Endodermal cell (in vitro differentiated cells): Measurements from ENCODE around the gene PURA. TPM values are rescaled to one million over a fixed set of nuclear protein-coding genes. Genes with fewer than 3 reads are reported as not detected.

ENCODE experiments used
- DNase-seq: peaks from one replicate; pipeline ENCODE4 v3.0.0-alpha.2; 2017
- H3K27ac ChIP-seq: 2 replicates; pipeline ENCODE4 v1.5.1; 2013; ENCODE audit warnings: mild to moderate bottlenecking, low read depth, low read length, moderate library complexity
- H3K27me3 ChIP-seq: 2 replicates; pipeline ENCODE4 v1.6.1; 2013; ENCODE audit warnings: mild to moderate bottlenecking, low read length, moderate library complexity; ENCODE audit not compliant: insufficient read depth, control insufficient read depth, poor library complexity, severe bottlenecking
- H3K36me3 ChIP-seq: 2 replicates; pipeline ENCODE4 v1.7.0; 2013; ENCODE audit warnings: mild to moderate bottlenecking, low read length, moderate library complexity; ENCODE audit not compliant: control insufficient read depth, insufficient read depth
- H3K4me1 ChIP-seq: one replicate; pipeline ENCODE4 v1.7.0; 2013; ENCODE audit warnings: low read length; ENCODE audit not compliant: control insufficient read depth, insufficient read depth
- H3K4me3 ChIP-seq: 2 replicates; pipeline ENCODE4 v1.5.1; 2013; ENCODE audit warnings: mild to moderate bottlenecking, low read length, moderate library complexity
- H3K9ac ChIP-seq: 2 replicates; pipeline ENCODE4 v1.6.1; 2013; ENCODE audit warnings: mild to moderate bottlenecking, low read length, moderate library complexity; ENCODE audit not compliant: poor library complexity, severe bottlenecking; ENCODE audit errors: extremely low read depth
- H3K9me3 ChIP-seq: 2 replicates; pipeline ENCODE4 v1.6.1; 2013; ENCODE audit warnings: mild to moderate bottlenecking, low read length, moderate library complexity; ENCODE audit not compliant: control insufficient read depth
- H3K27ac Mint-ChIP-seq: 2 replicates; pipeline ENCODE4 v1.8.0; 2020; ENCODE audit warnings: mixed read lengths
- H3K27me3 Mint-ChIP-seq: 2 replicates; pipeline ENCODE4 v1.8.0; 2021; ENCODE audit warnings: mild to moderate bottlenecking, mixed read lengths; ENCODE audit not compliant: insufficient read depth
- H3K36me3 Mint-ChIP-seq: 2 replicates; pipeline ENCODE4 v1.8.0; 2020; ENCODE audit warnings: low read depth, mixed read lengths
- H3K4me1 Mint-ChIP-seq: 2 replicates; pipeline ENCODE4 v1.8.0; 2020; ENCODE audit warnings: mixed read lengths
- H3K4me3 Mint-ChIP-seq: 2 replicates; pipeline ENCODE4 v1.8.0; 2020; ENCODE audit warnings: mild to moderate bottlenecking, moderate library complexity, mixed read lengths
- H3K9me3 Mint-ChIP-seq: 2 replicates; pipeline ENCODE4 v1.8.0; 2020; ENCODE audit warnings: mild to moderate bottlenecking, mixed read lengths
- CTCF ChIP-seq: fragments of 200-600 bp; sonication (generic); conservative IDR thresholded peaks from 2 replicates; pipeline ENCODE4 v1.5.0; 2021; ENCODE audit warnings: antibody characterized with exemption, mild to moderate bottlenecking
- WGBS, 2 experiments: methylation state at CpG; one replicate each; pipeline versions ENCODE4 v1.1.5 to v1.1.7; 2013; ENCODE audit warnings: missing lambda C conversion rate in 2 of 2, mixed read lengths in 1 of 2; ENCODE audit not compliant: insufficient coverage in 1 of 2, insufficient read length in 1 of 2; 5-methylcytosine and 5-hydroxymethylcytosine counted together
- total RNA-seq, 2 donors: library from RNA; stranded (reverse); fragmentation: NEBNext Ultra II Directional in 1 of 2; extraction: Animal tissue kit (Norgen Biotek cat#: 25700) in 1 of 2; gene quantifications; 2 replicates in 1 of 2; 3 replicates in 1 of 2; pipeline ENCODE4 v1.2.1, GENCODE V29; 2021

The PURA gene
- total RNA-seq, 2 donors from 2014 or later: 6.8 to 7.7 TPM

GRCh38 chr5:140131967-140132409, 18.1 kb downstream of the PURA start:
- no peak for DNase-seq
- WGBS, 2 experiments: 91 to 92% methylated on average over 3 of the region's 3 CpGs
- Histone ChIP-seq H3K36me3 (no peaks in the 10 kb centered on the region), H3K9me3 (no peaks in the 10 kb centered on the region), H3K9ac (no peak overlapping the region), H3K27ac (no peak overlapping the region), H3K27me3 (peaks cover 1% of the 10 kb centered on the region), H3K4me1 (no peaks in the 10 kb centered on the region), H3K4me3 (no peak overlapping the region)
- Mint-ChIP-seq H3K27ac (no peak overlapping the region), H3K4me1 (peaks cover 1% of the 10 kb centered on the region), H3K4me3 (no peak overlapping the region), H3K27me3 (peaks cover 19% of the 10 kb centered on the region), H3K9me3 (no peaks in the 10 kb centered on the region), H3K36me3 (no peaks in the 10 kb centered on the region)
- TF ChIP-seq CTCF: no peak

GRCh38 chr5:140133514-140134167, 19.7 kb downstream of the PURA start:
- Mint-ChIP-seq H3K4me1 (peaks cover 1% of the 10 kb centered on the region), H3K27me3 (peaks cover 15% of the 10 kb centered on the region), H3K27ac (no peak overlapping the region), H3K9me3 (no peaks in the 10 kb centered on the region), H3K4me3 (no peak overlapping the region), H3K36me3 (no peaks in the 10 kb centered on the region)
- WGBS, 2 experiments: 89 to 92% methylated on average over 2 to 4 of the region's 4 CpGs
- Histone ChIP-seq H3K4me3 (no peak overlapping the region), H3K27ac (no peak overlapping the region), H3K27me3 (no peaks in the 10 kb centered on the region), H3K36me3 (no peaks in the 10 kb centered on the region), H3K9me3 (no peaks in the 10 kb centered on the region), H3K4me1 (no peaks in the 10 kb centered on the region), H3K9ac (no peak overlapping the region)
- DNase-seq: no peak
- TF ChIP-seq CTCF: no peak

GRCh38 chr5:140134277-140134935, 20.5 kb downstream of the PURA start:
- no peak overlapping the region for H3K4me3 Mint-ChIP-seq
- DNase-seq: no peak
- Histone ChIP-seq H3K27ac (no peak overlapping the region), H3K27me3 (no peaks in the 10 kb centered on the region), H3K9ac (no peak overlapping the region), H3K4me3 (no peak overlapping the region), H3K9me3 (no peaks in the 10 kb centered on the region), H3K36me3 (no peaks in the 10 kb centered on the region), H3K4me1 (no peaks in the 10 kb centered on the region)
- WGBS, 2 experiments: 88 to 91% methylated on average over 2 of the region's 2 CpGs
- H3K4me1 Mint-ChIP-seq: peaks cover 1% of the 10 kb centered on the region
- H3K27ac Mint-ChIP-seq: no peak overlapping the region
- no peak for TF ChIP-seq CTCF
- H3K27me3 Mint-ChIP-seq: peaks cover 15% of the 10 kb centered on the region
- no peaks in the 10 kb centered on the region for H3K36me3 Mint-ChIP-seq
- H3K9me3 Mint-ChIP-seq: no peaks in the 10 kb centered on the region
